Stimulated activated CD8-positive, alpha-beta memory T cell treated with anti-CD3 and anti-CD28 coated beads, Interleukin-7, amount 100 ng/mL, for 1 hour (primary cell): Measurements from ENCODE around the gene MAGI2.
A peak's percentile ranks its signal among the peaks of the same experiment; 100 is the strongest.
"Not testable (repeated sequence)": the region's sequence is repeated elsewhere in the genome, so short reads cannot be mapped to it uniquely, and the experiment has no call there.

Experiments
- DNase-seq, 2 donors: peaks; one replicate each; pipeline ENCODE4 v3.0.0-alpha.2; 2020; ENCODE audit warnings: low read depth in 2 of 2

MAGI2 gene

GRCh38 chr7:78038465-78039080 lies 1414.9 kb downstream of the MAGI2 start:
- no peak for DNase-seq

- no peak for DNase-seq
Observed at GRCh38 chr7:78037603-78038002, 1415.9 kb downstream of the MAGI2 start.

GRCh38 chr7:78033410-78033809 lies 1420.1 kb downstream of the MAGI2 start:
- no peak for DNase-seq

GRCh38 chr7:78026492-78026891 lies 1427.0 kb downstream of the MAGI2 start:
- no peak for DNase-seq

- no peak for DNase-seq
Observed at GRCh38 chr7:78024591-78024990, 1428.9 kb downstream of the MAGI2 start.

- no peak for DNase-seq
Observed at GRCh38 chr7:78023191-78023590, 1430.3 kb downstream of the MAGI2 start.

GRCh38 chr7:78022165-78022564 lies 1431.3 kb downstream of the MAGI2 start:
- no peak for DNase-seq

- no peak for DNase-seq
Observed at GRCh38 chr7:78020874-78021249, 1432.6 kb downstream of the MAGI2 start.

GRCh38 chr7:78020136-78020873 lies 1433.2 kb downstream of the MAGI2 start:
- DNase-seq = no peak

GRCh38 chr7:78019447-78020135 lies 1433.9 kb downstream of the MAGI2 start:
- peak; percentile 8 to 14 for DNase-seq

GRCh38 chr7:78018641-78019446 lies 1434.6 kb downstream of the MAGI2 start:
- no peak for DNase-seq

- DNase-seq = no peak
Observed at GRCh38 chr7:78017591-78018100, 1435.8 kb downstream of the MAGI2 start.

- DNase-seq = no peak
Observed at GRCh38 chr7:78015574-78016260, 1437.8 kb downstream of the MAGI2 start.

- no peak for DNase-seq
Observed at GRCh38 chr7:78014401-78014800, 1439.1 kb downstream of the MAGI2 start.

- no peak for DNase-seq
Observed at GRCh38 chr7:78013386-78013785, 1440.1 kb downstream of the MAGI2 start.

- DNase-seq = no peak
Observed at GRCh38 chr7:78011642-78012041, 1441.8 kb downstream of the MAGI2 start.

- DNase-seq = no peak
Observed at GRCh38 chr7:78007231-78007630, 1446.2 kb downstream of the MAGI2 start.

- no peak for DNase-seq
Observed at GRCh38 chr7:78006063-78006755, 1447.3 kb downstream of the MAGI2 start.

GRCh38 chr7:78002715-78003114 lies 1450.8 kb downstream of the MAGI2 start:
- DNase-seq = no peak

- no peak for DNase-seq
Observed at GRCh38 chr7:78002021-78002420, 1451.4 kb downstream of the MAGI2 start.

GRCh38 chr7:77999168-77999567 lies 1454.3 kb downstream of the MAGI2 start:
- not testable (repeated sequence) for DNase-seq
